ENCODE results near the gene PCDH7.

PCDH7 gene

GRCh38 chr4:30767147-30767845 is 47.1 kb downstream of the PCDH7 start:
- no peak overlapping the region for H3K27ac ChIP-seq
- H3K4me3 ChIP-seq, result no peak overlapping the region
- TF ChIP-seq CTCF (IDR thresholded peaks at IDR 0.05), result no peak
- DNase-seq (ENCODE audit: low spot score), result no peak

- H3K27ac ChIP-seq, result no peak overlapping the region
- H3K4me3 ChIP-seq, result no peak overlapping the region
- no peak for TF ChIP-seq CTCF (IDR thresholded peaks at IDR 0.05)
- DNase-seq (ENCODE audit: low spot score), result no peak
Observed at GRCh38 chr4:30768277-30768676, 48.1 kb downstream of the PCDH7 start.

- H3K27ac ChIP-seq, result no peak overlapping the region
- no peak for TF ChIP-seq CTCF (IDR thresholded peaks at IDR 0.05)
- H3K4me3 ChIP-seq, result no peak overlapping the region
- DNase-seq (ENCODE audit: low spot score), result no peak
Observed at GRCh38 chr4:30769093-30769492, 48.9 kb downstream of the PCDH7 start.

- H3K4me3 ChIP-seq, result no peak overlapping the region
- TF ChIP-seq CTCF (IDR thresholded peaks at IDR 0.05), result no peak
- no peak for DNase-seq (ENCODE audit: low spot score)
- H3K27ac ChIP-seq, result no peak overlapping the region
Observed at GRCh38 chr4:30770049-30770549, 49.9 kb downstream of the PCDH7 start.

GRCh38 chr4:30770812-30771211 is 50.6 kb downstream of the PCDH7 start:
- Histone ChIP-seq H3K27ac (no peak overlapping the region), H3K4me3 (no peak overlapping the region)
- no peak for DNase-seq (ENCODE audit: low spot score)
- no peak for TF ChIP-seq CTCF (IDR thresholded peaks at IDR 0.05)

- DNase-seq (ENCODE audit: low spot score), result no peak
- no peak for TF ChIP-seq CTCF (IDR thresholded peaks at IDR 0.05)
- no peak overlapping the region for H3K4me3 ChIP-seq
- H3K27ac ChIP-seq, result no peak overlapping the region
Observed at GRCh38 chr4:30776451-30776850, 56.3 kb downstream of the PCDH7 start.

- DNase-seq (ENCODE audit: low spot score), result no peak
- Histone ChIP-seq H3K27ac (no peak overlapping the region), H3K4me3 (no peak overlapping the region)
- TF ChIP-seq CTCF (IDR thresholded peaks at IDR 0.05), result no peak
Observed at GRCh38 chr4:30776921-30777415, 56.8 kb downstream of the PCDH7 start.
